ENCODE data around the gene ARMC9. TPM values are rescaled to one million over a fixed set of nuclear protein-coding genes. Genes with fewer than 3 reads are reported as not detected.

ARMC9 gene
- total RNA-seq, 2 experiments from 2014 or later = 2.0 to 2.5 TPM

DNA sequence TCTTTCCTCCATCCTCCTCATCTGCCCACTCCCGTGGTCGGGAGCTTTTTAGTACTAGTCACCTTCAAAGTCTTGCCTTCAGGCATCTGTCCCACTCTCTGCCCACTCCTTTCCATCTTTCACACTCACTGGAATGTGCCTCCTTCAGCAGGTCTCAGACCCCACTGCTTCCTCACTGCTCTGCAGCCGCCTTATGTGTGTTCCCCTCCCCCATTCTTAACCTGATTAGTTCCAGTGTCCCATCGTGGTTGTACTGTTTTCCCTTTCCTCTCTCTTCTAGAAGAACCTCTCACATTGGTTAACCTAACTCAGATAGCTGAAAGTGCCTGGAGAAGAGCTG is 3.0 kb downstream of the ARMC9 start:
- POLR2A ChIA-PET = no interaction called here
- no peaks in the 10 kb centered on the region for H3K36me3 Mint-ChIP-seq
- DNase-seq (no peak), ATAC-seq (ENCODE audit: low read depth) (no peak)
- no peak overlapping the region for H3K4me3 Mint-ChIP-seq
- no peaks in the 10 kb centered on the region for H3K9me3 Mint-ChIP-seq
- no peak overlapping the region for H3K27ac Mint-ChIP-seq
- H3K4me1 Mint-ChIP-seq = peaks cover 14% of the 10 kb centered on the region
- peaks cover 11% of the 10 kb centered on the region for H3K27me3 Mint-ChIP-seq

DNA sequence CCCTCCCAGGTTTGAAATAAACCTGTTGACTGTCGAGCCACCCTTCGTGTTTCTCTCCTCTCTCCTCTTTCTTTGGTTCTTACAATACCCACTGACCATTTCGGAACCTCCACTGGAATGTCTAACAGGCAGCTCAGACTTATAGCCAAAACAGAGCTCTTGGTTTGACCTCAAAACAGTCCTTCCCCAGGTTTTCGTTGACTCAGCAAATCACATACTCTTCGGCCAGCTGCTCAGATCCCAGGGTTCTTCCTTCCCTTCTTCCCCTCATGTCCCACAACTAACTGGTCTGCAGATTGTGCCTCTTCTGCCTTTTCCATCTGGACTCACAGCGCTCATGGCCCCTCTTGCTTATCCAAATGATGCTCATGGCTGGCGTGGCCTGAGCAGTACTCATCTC is 4.7 kb downstream of the ARMC9 start:
- POLR2A ChIA-PET = no interaction called here
- no peak overlapping the region for H3K4me3 Mint-ChIP-seq
- no peaks in the 10 kb centered on the region for H3K9me3 Mint-ChIP-seq
- no peak for DNase-seq
- ATAC-seq (ENCODE audit: low read depth) = no peak
- H3K27ac Mint-ChIP-seq = no peak overlapping the region
- peaks cover 11% of the 10 kb centered on the region for H3K4me1 Mint-ChIP-seq
- no peaks in the 10 kb centered on the region for H3K36me3 Mint-ChIP-seq
- peaks cover 11% of the 10 kb centered on the region for H3K27me3 Mint-ChIP-seq

DNA sequence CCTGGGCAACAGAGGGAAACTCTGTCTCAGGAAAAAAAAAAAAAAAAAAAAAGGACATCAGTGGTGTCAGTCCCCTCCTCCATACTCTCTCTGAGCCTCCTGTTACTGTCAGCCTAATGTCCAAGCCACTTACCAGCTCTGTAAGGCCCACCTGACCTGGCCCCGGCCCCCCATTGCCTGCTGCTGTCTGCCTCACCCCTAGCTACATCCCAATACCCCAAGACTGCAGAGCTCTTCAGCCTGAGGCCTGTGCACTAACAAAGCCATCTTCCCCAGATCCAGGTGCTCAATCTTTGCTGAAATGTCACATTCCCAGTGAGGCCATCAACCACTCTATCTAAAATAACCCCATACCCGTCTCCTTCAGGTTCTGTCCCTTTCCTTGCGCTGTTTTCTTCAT is 5.7 kb downstream of the ARMC9 start:
- DNase-seq (no peak), ATAC-seq (ENCODE audit: low read depth) (no peak)
- POLR2A ChIA-PET = no interaction called here
- Mint-ChIP-seq H3K36me3 (no peaks in the 10 kb centered on the region), H3K4me3 (no peak overlapping the region), H3K27me3 (peaks cover 11% of the 10 kb centered on the region), H3K4me1 (peaks cover 10% of the 10 kb centered on the region), H3K27ac (no peak overlapping the region), H3K9me3 (no peaks in the 10 kb centered on the region)

GRCh38 chr2:231204581-231204980 is 6.2 kb downstream of the ARMC9 start:
- DNase-seq = no peak
- POLR2A ChIA-PET = no interaction called here
- Mint-ChIP-seq H3K27ac (no peak overlapping the region), H3K4me3 (no peak overlapping the region), H3K9me3 (no peaks in the 10 kb centered on the region), H3K4me1 (peaks cover 10% of the 10 kb centered on the region), H3K36me3 (no peaks in the 10 kb centered on the region), H3K27me3 (peaks cover 10% of the 10 kb centered on the region)
- no peak for ATAC-seq (ENCODE audit: low read depth)

DNA sequence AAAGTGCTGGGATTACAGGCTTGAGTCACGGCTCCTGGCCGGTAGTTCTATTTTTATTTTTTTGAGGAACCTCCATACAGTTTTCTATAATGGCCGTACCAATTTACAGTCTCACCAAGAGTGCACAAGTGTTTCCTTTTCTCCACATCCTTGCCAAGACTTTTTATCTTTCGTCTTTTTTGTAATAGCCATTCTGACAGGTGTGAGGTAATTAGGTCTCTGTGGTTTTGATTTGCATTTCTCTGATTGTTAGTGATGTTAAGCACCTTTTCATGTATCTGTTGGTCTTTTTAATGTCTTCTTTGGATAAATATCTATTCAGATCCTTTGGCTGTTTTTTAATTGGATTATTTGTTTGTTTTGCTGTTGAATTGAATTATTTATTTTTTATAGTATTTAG is 9.3 kb downstream of the ARMC9 start:
- H3K9me3 Mint-ChIP-seq = no peaks in the 10 kb centered on the region
- no peaks in the 10 kb centered on the region for H3K27me3 Mint-ChIP-seq
- no peaks in the 10 kb centered on the region for H3K36me3 Mint-ChIP-seq
- no peak for ATAC-seq (ENCODE audit: low read depth)
- H3K4me3 Mint-ChIP-seq = no peak overlapping the region
- H3K4me1 Mint-ChIP-seq = peaks cover 7% of the 10 kb centered on the region
- no peak overlapping the region for H3K27ac Mint-ChIP-seq
- POLR2A ChIA-PET = no interaction called here
- no peak for DNase-seq

DNA sequence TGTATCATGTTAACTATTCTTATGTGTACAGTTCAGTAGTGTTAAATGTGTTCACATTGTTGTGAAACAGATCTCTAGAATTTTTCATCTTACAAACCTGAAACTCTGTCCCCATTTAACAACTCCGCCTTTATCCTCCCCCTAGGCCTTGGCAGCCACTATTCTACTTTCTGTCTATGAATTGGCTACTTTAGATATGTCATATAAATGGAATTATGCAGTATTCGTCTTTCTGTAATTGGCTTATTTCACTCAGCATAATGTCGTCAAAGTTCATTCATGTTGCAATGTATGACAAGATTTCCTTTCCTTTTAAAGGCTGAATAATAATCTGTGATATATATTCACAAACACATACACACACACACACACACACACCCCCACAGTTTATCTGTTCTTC is 12.4 kb downstream of the ARMC9 start:
- Mint-ChIP-seq H3K4me1 (peaks cover 3% of the 10 kb centered on the region), H3K9me3 (no peaks in the 10 kb centered on the region), H3K27ac (no peak overlapping the region), H3K36me3 (no peaks in the 10 kb centered on the region), H3K27me3 (no peaks in the 10 kb centered on the region), H3K4me3 (no peak overlapping the region)
- DNase-seq (no peak), ATAC-seq (ENCODE audit: low read depth) (no peak)
- POLR2A ChIA-PET = no interaction called here

DNA sequence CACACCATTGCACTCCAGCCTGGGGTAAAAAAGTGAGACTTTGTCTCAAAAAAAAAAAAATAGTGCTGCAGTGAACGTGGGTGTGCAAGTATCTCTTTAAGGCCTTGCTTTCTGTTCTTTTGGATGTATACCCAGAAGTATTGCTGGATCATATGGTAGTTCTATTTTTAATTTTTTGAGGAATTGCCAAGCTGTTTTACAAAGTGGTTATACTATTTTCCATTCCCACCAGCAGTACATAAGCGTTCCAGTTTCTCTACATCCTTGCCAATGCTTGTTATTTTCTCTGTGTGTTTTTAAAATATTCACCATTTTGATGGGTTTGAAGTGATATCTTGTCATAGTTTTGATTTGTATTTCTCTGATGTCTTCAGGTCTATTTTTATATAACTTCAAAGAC is 13.1 kb downstream of the ARMC9 start:
- H3K36me3 Mint-ChIP-seq = no peaks in the 10 kb centered on the region
- ATAC-seq (ENCODE audit: low read depth) = no peak
- H3K4me3 Mint-ChIP-seq = no peak overlapping the region
- H3K4me1 Mint-ChIP-seq = peaks cover 3% of the 10 kb centered on the region
- no peaks in the 10 kb centered on the region for H3K9me3 Mint-ChIP-seq
- no peak overlapping the region for H3K27ac Mint-ChIP-seq
- H3K27me3 Mint-ChIP-seq = no peaks in the 10 kb centered on the region
- DNase-seq = no peak
- POLR2A ChIA-PET = no interaction called here

DNA sequence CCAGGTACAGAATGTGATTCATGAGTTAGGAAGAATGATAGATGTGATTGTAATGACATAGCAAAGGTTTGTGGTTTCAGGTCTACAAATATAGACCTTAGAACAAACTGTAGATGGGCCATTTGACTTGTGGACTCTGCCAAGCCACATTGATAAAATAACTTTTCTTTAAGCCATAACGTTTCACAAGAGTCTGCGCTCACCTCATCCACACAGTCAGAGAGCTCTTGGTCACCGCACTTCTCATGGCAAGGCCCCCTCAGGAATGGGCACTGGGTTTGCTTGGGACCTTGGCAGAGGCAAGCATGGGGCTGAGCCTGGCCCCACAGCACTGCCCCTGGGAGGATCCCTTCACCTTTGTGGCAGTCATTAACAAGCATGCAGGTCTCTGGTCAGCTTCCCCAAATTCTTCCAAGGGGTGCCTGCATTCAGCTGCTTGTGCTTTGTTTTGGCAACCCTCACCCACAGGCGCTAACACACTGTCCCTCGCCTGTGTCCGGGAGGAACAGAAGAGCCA is 14.0 kb downstream of the ARMC9 start:
- Mint-ChIP-seq H3K4me1 (peaks cover 3% of the 10 kb centered on the region), H3K4me3 (no peak overlapping the region), H3K27ac (no peak overlapping the region), H3K27me3 (no peaks in the 10 kb centered on the region), H3K9me3 (no peaks in the 10 kb centered on the region), H3K36me3 (no peaks in the 10 kb centered on the region)
- POLR2A ChIA-PET = no interaction called here
- no peak for ATAC-seq (ENCODE audit: low read depth)
- DNase-seq = no peak

GRCh38 chr2:231213931-231214642 is 15.7 kb downstream of the ARMC9 start:
- H3K4me3 Mint-ChIP-seq = no peak overlapping the region
- H3K4me1 Mint-ChIP-seq = peaks cover under 1% of the 10 kb centered on the region
- H3K9me3 Mint-ChIP-seq = no peaks in the 10 kb centered on the region
- ATAC-seq (ENCODE audit: low read depth) (no peak), DNase-seq (no peak)
- H3K36me3 Mint-ChIP-seq = no peaks in the 10 kb centered on the region
- no peaks in the 10 kb centered on the region for H3K27me3 Mint-ChIP-seq
- H3K27ac Mint-ChIP-seq = no peak overlapping the region
- POLR2A ChIA-PET = no interaction called here

DNA sequence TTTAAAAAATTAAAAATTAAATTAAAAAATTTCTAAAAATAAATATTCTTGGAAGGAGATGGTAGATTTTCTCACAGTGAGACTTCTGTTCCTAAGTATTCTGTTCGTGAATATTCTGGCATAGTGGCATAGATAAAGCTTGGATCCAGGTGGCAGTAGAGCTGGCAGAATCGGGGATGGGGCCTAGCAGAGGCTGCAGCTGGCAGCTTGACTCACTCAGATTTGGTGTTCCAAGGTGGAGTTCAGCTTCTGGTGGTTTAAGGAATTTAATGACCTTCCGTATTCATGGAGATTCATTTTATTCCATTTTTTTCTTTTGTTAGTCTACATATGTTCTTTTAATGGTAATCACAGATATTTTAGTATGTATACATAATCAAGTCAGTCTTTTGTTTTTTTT is 19.9 kb downstream of the ARMC9 start:
- peaks cover 4% of the 10 kb centered on the region for H3K4me1 Mint-ChIP-seq
- no peak overlapping the region for H3K4me3 Mint-ChIP-seq
- H3K27me3 Mint-ChIP-seq = no peaks in the 10 kb centered on the region
- H3K36me3 Mint-ChIP-seq = peaks cover 2% of the 10 kb centered on the region
- no peak for DNase-seq
- POLR2A ChIA-PET = no interaction called here
- H3K27ac Mint-ChIP-seq = no peak overlapping the region
- ATAC-seq (ENCODE audit: low read depth) = no peak
- H3K9me3 Mint-ChIP-seq = no peaks in the 10 kb centered on the region

DNA sequence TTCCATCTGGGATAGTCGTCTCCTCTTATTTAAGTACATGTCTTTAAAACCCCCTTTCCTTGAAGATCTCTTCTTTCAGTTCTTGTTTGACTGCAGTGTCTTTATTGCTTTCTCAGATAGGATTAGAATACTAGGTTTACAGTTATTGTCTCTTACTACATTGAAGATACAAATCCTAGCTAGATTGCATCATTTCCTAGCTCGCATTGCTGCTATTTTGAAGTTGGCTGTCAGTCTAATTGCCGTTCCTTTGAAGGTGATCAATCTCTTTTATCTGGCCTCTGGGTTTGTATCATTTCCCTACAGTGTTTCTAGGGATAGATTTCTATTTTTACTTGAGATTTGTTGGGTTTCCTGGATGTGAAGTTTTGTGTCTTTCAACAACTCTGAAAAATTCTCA is 20.9 kb downstream of the ARMC9 start:
- no peak for DNase-seq
- no peaks in the 10 kb centered on the region for H3K27me3 Mint-ChIP-seq
- H3K4me3 Mint-ChIP-seq = no peak overlapping the region
- H3K4me1 Mint-ChIP-seq = peaks cover 4% of the 10 kb centered on the region
- ATAC-seq (ENCODE audit: low read depth) = no peak
- POLR2A ChIA-PET = no interaction called here
- H3K27ac Mint-ChIP-seq = no peak overlapping the region
- peaks cover 2% of the 10 kb centered on the region for H3K36me3 Mint-ChIP-seq
- no peaks in the 10 kb centered on the region for H3K9me3 Mint-ChIP-seq

GRCh38 chr2:231221761-231222160 is 23.3 kb downstream of the ARMC9 start:
- POLR2A ChIA-PET = no interaction called here
- no peak overlapping the region for H3K27ac Mint-ChIP-seq
- ATAC-seq (ENCODE audit: low read depth) (no peak), DNase-seq (no peak)
- peaks cover 2% of the 10 kb centered on the region for H3K36me3 Mint-ChIP-seq
- no peaks in the 10 kb centered on the region for H3K9me3 Mint-ChIP-seq
- H3K4me1 Mint-ChIP-seq = peaks cover 4% of the 10 kb centered on the region
- H3K4me3 Mint-ChIP-seq = no peak overlapping the region
- no peaks in the 10 kb centered on the region for H3K27me3 Mint-ChIP-seq

- no peaks in the 10 kb centered on the region for H3K9me3 Mint-ChIP-seq
- peaks cover 4% of the 10 kb centered on the region for H3K4me1 Mint-ChIP-seq
- ATAC-seq (ENCODE audit: low read depth) (no peak), DNase-seq (no peak)
- POLR2A ChIA-PET = no interaction called here
- H3K4me3 Mint-ChIP-seq = no peak overlapping the region
- peaks cover 2% of the 10 kb centered on the region for H3K36me3 Mint-ChIP-seq
- H3K27me3 Mint-ChIP-seq = no peaks in the 10 kb centered on the region
- no peak overlapping the region for H3K27ac Mint-ChIP-seq
These were observed 24.0 kb downstream of the ARMC9 start for GRCh38 chr2:231222318-231223000.

DNA sequence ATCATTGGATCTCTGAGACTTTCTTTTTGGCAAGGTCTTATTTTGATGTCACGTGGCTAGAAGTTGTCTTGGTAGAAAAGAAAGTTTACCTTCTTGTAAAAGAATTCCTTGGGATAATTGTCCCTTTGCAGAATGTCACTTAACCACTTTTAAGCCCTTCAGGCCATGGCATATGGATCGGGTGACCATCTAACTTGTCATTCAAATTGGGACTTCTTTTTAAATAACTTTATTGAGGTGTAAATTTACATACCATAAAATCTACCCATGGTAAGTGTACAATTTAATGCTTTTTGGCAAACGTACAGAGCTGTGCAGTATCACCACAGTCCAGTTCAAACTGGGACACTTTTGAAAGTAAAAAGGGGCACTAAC is 24.6 kb downstream of the ARMC9 start:
- ATAC-seq (ENCODE audit: low read depth) = no peak
- Mint-ChIP-seq H3K36me3 (peaks cover 2% of the 10 kb centered on the region), H3K4me1 (peaks cover 4% of the 10 kb centered on the region), H3K4me3 (no peak overlapping the region), H3K27me3 (no peaks in the 10 kb centered on the region), H3K9me3 (no peaks in the 10 kb centered on the region), H3K27ac (no peak overlapping the region)
- DNase-seq = no peak
- POLR2A ChIA-PET = no interaction called here
